GM21367 (cell line): ENCODE measurements around the gene CLEC4M.
"Not testable (repeated sequence)": the region's sequence is repeated elsewhere in the genome, so short reads cannot be mapped to it uniquely, and the experiment has no call there.

Experiments
- ATAC-seq: cut with Tn5 transposase; IDR thresholded peaks from one replicate; pipeline ENCODE4 v1.9.1; 2021; ENCODE audit not compliant: unreplicated experiment

The CLEC4M gene

DNA sequence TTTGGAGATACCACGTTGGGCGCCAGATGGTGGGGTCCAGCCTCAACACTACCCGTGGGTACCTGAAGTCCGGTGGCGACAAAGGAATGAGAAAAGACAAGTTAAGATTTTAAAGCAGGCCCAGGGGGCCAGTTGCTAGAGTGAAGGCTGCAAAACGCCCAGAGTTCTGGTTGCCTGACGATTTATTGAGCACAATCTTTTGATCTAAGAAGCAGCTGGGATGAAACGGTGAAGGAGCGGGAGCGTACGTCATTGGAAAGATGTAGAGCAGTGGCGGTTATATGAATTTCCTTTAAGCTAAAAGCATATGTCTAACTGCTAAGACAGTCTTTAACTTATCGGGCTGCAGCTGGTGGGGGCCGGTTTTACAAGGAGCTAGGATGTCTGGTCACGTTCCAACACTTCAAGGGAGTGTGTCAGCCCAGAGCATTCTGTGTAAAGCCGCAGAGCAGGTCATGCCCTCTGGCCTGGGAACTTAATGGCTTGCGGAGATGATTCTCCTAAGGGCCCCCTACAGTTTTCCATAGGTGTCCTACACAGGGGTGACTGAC, 38.1 kb downstream of the CLEC4M start:
- no peak for ATAC-seq

DNA sequence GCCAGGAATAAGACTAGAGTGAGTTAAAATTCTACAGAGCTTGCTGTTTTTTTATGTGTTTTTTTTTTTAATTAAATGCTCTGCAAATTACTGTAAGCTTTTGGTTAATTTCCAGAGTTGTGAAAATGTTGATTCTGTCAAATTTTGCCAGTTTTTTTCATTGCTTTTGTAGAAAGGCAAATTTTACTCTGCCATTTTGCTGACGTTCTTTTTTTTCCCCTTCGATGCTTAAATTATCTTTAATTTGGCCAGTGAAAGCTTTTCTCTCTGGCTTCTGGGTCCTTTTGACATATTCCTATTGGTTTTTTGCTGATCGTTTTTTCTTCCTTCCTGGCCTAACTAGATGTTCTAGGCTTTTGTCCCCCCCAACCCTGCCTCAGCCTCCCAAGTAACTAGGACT, 43.2 kb downstream of the CLEC4M start:
- no peak for ATAC-seq

DNA sequence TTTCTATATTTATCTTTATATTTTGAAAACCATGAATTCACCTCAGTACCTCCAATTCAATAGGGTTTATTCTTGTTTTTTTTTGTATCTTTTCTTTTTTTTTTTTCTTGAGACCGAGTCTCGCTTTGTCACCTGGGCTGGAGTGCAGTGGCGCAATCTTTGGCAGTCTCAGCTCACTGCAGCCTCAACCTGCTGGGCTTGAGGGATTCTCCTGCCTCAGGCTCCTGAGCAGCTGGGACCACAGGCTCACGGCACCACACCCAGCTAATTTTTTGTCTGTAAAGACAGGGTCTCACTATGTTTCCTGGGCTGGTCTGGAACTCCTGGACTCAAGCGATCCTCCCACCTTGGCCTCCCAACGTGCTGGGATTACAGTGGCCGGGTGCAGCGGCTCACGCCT, 43.8 kb downstream of the CLEC4M start:
- ATAC-seq: no peak

DNA sequence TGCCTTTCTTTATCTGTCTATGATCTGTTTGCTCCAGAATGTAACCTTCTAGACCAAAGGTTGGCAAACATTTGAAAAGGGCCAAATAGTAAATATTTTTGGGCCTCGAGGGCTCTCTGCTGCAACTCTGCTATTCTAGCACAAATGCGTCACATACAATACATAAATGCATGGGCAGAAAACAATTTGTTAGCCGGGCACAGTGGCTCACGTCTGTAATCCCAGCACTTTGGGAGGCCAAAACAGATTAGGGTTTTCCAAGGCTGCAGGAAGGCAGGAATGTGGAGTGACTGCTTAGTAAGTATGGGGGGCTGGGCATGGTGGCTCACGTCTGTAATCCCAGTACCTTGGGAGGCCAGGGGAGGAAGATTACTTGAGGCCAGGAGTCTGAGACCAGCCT, 45.1 kb downstream of the CLEC4M start:
- no peak for ATAC-seq

DNA sequence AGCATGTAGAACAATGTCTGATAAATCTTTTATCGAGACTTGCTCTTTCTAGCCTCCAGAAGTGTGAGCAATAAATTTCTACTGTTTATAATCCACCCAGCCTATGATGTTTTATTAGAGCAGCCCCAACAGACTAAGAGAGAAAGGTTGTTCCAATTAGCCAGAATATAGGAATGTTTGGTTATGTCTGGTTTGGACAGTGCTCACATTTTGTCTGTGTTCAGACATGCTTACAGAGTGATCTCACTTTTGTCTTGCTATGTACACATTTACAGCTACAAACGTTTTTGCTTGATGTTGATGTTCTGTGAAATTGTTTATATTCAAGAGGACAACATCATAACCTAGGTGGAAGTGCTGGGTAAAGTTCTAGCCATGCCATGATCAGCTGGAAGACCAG, 48.9 kb downstream of the CLEC4M start:
- no peak for ATAC-seq

DNA sequence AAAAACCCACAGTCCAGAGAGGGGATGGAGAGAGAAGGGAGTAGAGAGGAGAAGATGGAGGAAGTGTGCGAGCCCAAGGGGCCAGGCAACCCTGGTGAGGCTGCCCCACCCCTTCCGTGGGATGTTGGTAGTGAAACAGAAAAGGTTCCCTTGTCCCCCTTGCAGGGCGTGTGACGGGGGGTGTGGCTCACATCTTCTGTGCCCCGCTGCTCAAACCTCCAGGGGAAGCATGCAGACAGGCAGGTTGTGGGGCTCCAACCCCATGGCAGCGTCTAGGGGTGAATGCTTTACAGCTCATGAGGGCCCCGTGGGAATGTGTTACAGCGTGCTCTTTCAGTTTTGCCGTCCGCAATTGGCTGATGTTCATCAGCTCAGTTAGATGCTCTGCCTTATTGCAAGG, 52.3 kb downstream of the CLEC4M start:
- ATAC-seq: no peak

DNA sequence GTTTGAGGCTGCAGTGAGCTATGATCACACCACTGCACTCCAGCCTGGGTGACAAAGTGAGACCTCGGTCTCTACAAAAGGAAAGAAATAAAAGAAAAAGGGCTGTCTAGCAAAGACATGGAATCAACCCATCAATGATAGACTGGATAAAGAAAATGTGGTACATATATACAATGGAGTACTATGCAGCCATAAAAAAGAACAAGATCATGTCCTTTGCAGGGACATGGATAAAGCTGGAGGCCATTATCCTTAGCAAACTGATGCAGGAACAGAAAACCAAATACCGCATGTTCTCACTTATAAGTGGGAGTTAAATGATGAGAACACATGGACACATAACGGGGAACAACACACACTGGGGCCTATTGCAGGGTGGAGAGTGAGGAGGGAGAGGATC, 53.0 kb downstream of the CLEC4M start:
- not testable (repeated sequence) for ATAC-seq

DNA sequence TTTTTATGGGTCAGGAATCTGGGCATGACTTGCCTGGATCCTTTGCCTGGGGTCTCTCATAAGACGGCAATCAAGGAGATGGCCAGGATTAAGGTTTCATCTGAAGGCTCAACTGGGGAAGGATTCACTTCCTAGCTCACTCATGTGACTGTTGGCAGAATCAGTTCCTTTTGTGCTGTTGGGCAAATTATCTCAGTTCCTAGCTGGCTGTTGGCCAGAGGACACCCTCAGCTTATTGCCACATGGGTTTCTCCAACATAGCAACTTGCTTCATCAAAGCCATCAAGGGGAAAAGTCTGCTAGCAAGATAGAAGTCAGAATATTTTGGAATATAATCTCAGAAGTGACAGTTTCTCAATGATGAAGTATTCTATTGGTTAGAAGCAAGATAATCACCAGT, 54.8 kb downstream of the CLEC4M start:
- ATAC-seq: no peak

DNA sequence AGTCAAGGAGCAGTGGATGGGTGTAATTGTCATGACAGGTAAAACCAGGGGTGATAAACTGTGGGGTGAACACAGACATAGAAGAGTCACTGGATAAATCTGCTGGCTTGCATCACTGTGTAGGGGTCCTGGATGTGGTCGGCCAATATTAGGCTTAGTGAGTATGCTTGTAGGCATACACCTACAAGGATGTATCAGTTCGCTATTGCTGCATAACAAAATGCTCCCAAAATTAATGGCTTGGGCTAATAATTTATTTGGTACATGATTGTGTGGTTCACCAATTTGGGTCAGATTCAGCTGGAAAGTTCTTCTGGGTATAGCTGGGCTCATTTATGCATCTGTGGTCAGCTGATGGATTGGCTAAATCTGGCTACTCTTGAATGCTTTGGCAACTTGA, 55.8 kb downstream of the CLEC4M start:
- ATAC-seq: no peak
